HCT116 (cell line): ENCODE data around the gene SHISAL2B.

Source experiments
- CTCF ChIP-seq, 3 experiments: fragments of 200-600 bp in 1 of 3; sonication (generic) in 1 of 3; IDR thresholded peaks in 2 of 3; conservative IDR thresholded peaks in 1 of 3; 2 replicates each; pipeline ENCODE4 v1.5.1; 2012 to 2017; ENCODE audit warnings: low read depth in 2 of 3, low read length in 2 of 3, antibody characterized with exemption in 1 of 3, borderline replicate concordance in 1 of 3, control low read depth in 1 of 3, mild to moderate bottlenecking in 1 of 3, mixed read lengths in 1 of 3, mixed run types in 1 of 3, moderate library complexity in 1 of 3; ENCODE audit not compliant: insufficient read depth in 1 of 3
- EZH2 ChIP-seq: fragments of 200-600 bp; sonication (generic); IDR thresholded peaks from 2 replicates; pipeline ENCODE4 v1.6.1; 2017; ENCODE audit warnings: antibody characterized with exemption, mixed run types
- POLR2A ChIP-seq: IDR thresholded peaks from 2 replicates; pipeline ENCODE4 v1.7.0; 2011; ENCODE audit warnings: borderline replicate concordance; ENCODE audit not compliant: insufficient read depth, insufficient read length; ENCODE audit errors: extremely low read depth
- ZFX ChIP-seq: fragments of 450-650 bp; IDR thresholded peaks from 2 replicates; pipeline ENCODE4 v1.6.1; 2017
- TF ChIP-seq, protein P1 (sequence below): IDR thresholded peaks from 2 replicates; pipeline ENCODE4 v1.6.1; 2012

DNA sequence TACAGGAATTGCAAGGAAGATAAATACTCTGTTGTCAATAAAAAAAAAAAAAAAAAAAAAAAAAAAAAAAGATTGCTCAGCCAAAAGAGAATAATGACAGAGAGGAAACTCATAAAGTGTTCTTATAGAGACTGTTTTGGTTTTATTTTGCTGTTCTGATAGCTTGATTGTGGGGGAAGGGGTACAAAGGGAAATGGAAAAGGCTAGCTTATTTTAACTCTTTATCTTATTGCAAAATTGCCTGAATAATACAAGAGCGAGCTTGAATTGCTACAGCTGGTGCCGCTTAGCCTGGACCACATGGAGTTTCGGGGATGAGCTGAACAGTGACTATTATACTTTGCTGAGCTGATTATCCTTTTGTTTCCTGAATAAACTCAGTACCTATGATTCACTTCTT lies 31.0 kb upstream of the SHISAL2B start:
- TF ChIP-seq POLR2A, result no peak
- no peak for TF ChIP-seq CTCF (IDR thresholded peaks at IDR 0.05 in 2 of 3, conservative IDR thresholded peaks at IDR 0.05 in 1 of 3; ENCODE audit: borderline replicate concordance in 1 of 3, insufficient read depth in 1 of 3, low read depth in 2 of 3, low read length in 2 of 3)
- TF ChIP-seq, protein P1, sequence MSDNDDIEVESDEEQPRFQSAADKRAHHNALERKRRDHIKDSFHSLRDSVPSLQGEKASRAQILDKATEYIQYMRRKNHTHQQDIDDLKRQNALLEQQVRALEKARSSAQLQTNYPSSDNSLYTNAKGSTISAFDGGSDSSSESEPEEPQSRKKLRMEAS, result no peak
- no peak for TF ChIP-seq EZH2
- TF ChIP-seq ZFX, result no peak
